NCI-H1930 (cell line): ENCODE results near the gene FBH1.
"Not testable (repeated sequence)": the region's sequence is repeated elsewhere in the genome, so short reads cannot be mapped to it uniquely, and the experiment has no call there.

Experiments used
- DNase-seq, 2 experiments: peaks; one replicate each; lab custom pipeline; 2025; lab: John Stamatoyannopoulos, UW

The FBH1 gene

DNA sequence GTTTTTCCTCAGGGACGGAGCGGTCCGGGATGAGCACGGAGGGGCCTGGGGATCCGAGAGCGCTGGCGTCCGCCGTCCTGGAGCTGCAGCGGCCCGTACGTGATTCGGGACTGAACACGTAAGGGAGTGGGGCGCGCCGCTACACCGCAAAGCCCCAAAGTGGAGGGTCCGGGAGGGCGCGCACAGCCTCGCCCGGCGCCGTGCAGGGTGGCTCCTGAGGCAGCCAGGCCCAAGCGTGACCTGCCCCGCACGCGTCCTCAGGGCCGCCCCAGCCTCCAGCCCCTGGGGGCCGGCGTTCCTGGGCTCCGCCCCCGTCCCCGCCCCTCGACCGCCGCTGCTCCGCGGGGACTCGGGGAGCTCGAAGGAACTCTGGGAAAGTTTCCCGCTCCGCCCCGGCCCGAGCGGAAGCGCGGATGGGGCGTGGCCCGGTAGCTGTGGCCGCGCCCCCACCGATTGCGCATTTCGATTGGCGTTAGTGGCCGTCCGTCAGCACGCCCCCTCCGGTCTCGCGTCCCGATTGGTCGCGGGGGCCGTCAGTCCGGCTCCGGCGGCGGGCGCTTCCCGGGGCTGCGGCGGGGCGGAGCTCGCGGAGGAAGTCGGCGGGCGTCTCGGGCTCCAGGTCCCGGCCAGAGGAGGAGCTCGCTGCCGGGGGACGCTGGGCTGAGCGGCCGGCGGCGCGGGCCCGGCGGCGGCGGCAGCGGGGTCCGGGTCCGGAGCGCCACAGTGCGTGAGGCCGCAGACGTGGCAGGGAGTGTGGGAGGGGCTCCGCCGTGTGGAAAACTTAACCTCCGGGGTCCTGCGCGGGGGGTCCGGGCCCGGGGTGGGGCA, at the start of gene FBH1, which contains the start of gene ANKRD16:
FBH1 (plus strand) TSS at position 620 of the 828 bp plus-strand sequence; CDS start at position 723, 103 bp downstream.
ANKRD16 (minus strand) TSS at position 270 of the 828 bp plus-strand sequence. CDS start 539 bp downstream, outside the sequence.
- DNase-seq: peak; percentile 52 to 86

DNA sequence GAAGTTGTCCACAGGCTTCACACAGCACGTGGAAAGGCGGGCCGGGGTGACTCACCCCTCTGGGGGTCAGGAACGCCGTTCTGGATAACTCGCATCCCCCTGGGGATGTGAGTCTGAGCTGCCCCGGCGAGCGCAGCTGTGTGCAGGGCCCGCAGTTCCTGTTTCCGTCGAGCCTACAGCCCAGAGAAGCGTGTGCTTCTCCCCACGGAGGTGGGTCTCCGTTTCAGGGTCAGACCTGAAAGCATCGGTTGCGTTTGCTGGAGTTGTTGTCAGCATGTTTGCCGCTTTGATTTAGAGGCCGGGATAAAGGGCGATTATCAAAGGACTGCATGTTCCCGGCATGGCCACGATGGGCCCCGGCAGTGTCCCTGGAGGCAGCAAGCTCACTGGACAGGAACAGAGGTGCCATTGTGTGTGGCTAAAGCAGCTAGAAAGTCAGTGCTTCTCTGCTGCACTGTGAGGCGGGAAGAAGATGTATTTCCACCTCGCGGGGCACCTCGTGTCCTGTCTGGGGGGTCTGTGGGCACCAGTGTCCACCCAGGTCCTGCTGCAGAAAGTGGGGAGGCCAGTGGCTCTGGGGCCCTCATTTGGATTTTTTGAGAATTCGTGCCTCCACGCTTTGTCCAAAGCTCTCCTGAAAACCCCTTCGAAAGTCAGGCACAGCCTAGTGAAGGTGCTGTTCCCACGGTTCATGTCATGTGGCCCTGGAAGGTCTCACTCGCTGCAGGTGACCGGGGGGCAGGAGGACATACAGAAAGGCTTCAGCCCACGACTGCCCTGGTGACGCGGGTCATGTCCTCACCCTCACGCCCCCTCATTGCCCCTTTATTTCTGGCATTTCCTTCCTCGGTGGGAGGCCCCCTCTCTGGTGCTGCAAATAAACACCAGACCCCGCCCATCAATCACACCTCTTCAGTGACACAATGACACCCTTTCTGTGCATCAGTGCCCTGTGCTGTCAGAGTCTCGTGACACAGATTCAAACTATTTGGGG, 49.4 kb upstream of the FBH1 start:
- DNase-seq: no peak

DNA sequence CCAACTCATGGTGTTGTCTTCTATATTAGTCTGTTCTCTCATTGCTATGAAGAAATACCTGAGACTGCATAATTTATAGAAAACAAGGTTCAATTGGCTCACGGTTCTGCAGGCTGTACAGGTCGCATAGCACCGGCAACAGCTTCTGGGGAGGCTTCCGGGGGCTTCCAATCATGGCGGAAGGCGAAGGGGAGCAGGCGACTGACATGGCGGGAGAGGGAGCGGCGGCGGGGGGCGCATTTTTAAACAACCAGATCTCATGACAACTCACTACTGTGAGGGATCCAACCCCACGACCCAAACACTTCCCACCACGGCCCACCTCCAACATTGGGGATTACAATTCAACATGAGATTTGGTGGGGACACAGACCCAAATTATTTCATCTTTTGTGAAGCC, 48.1 kb upstream of the FBH1 start:
- no peak for DNase-seq

DNA sequence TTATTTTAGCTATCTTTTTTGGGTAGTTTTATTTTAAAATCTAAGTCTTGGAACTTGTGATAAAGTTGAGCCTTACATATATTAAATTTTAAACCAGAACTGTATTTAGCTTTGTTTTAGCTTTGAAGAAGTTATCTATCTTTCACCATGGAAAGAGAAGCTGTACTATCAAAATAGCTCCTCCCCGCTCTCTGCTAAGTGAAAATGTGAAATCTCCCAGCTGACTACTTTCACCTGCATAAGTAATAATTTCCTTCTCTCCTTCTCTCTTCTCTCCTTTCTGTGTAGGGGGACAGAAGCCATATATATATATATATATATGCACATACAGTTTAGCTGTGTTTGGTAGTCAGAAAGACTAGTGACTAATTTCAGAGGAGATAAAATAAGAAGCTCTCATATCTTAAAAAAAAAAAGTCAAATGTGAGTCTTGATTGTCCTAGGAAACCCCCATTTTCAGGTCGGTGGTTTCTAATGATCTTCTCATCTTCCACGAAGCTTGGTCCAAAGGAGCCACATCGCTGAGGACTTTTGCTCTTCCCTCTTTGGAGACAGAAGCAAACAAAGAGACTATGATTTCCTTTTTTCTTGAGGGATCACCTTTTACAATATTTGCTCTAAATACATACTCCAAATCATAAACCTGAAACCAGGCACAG, 46.2 kb upstream of the FBH1 start:
- DNase-seq: no peak

DNA sequence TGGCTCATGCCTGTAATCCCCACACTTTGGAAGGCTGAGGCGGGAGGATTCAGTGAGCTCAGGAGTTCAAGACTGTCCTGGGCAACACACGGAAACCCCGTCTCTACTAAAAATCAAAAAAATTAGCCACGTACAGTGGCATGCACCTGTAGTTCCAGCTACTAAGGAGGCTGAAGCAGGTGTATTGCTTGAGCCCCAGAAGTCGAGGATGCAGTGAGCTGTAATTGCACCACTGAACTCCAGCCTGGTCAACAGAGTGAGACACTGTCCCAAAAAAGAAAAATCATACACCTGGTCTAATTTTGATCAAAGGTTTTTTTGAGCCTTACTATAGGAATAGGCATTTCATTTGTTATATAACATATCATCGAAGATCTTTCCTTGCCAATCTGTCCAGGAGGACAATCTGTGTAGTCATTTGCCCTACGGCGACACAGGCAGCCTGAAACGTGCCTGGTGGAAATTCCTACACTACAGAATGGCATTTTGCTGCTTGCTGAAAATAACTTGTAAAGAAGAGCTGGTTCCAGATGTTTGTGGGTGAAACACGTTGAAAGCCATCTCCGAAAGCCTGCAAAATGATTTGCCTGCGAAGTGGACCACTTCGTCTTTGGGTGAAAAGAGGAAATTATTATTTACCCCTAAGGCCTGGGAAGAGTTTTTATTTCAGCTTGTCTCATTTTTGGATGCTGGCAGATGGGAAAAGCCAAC, 45.5 kb upstream of the FBH1 start:
- DNase-seq: no peak

DNA sequence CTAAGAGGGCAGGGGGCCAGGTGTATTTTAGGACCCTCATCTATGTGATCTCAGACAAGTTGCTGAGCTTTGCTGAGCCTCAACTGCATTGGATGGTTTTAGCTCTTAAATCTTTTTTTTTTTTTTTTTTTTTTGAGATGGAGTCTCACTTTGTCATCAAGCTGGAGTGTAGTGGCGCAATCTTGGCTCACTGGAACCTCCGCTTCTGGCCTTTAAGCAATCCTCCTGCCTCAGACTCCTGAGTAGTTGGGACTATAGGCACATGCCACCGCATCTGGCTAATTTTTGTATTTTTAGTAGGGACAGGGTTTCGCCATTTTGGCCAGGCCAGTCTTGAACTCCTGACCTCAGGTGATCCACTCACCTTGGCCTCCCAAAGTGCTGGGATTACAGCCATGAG, 43.4 kb upstream of the FBH1 start:
- DNase-seq: not testable (repeated sequence)

DNA sequence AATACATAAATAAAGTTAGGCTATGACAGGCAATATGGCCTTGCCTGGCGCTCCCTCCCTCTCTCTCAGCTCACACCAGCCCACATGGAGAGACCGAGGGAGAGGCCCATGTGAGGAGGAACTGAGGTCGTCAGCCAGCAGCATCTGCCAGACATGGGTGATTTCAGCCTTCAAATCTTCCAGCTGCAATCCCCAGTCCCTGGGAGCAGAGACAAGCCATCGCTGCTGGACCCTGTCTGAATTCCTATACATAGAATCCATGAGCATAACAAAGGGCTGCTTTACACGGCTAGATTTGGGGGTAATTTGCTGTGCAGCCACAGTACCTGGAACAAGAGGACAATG, 35.9 kb upstream of the FBH1 start:
- no peak for DNase-seq

DNA sequence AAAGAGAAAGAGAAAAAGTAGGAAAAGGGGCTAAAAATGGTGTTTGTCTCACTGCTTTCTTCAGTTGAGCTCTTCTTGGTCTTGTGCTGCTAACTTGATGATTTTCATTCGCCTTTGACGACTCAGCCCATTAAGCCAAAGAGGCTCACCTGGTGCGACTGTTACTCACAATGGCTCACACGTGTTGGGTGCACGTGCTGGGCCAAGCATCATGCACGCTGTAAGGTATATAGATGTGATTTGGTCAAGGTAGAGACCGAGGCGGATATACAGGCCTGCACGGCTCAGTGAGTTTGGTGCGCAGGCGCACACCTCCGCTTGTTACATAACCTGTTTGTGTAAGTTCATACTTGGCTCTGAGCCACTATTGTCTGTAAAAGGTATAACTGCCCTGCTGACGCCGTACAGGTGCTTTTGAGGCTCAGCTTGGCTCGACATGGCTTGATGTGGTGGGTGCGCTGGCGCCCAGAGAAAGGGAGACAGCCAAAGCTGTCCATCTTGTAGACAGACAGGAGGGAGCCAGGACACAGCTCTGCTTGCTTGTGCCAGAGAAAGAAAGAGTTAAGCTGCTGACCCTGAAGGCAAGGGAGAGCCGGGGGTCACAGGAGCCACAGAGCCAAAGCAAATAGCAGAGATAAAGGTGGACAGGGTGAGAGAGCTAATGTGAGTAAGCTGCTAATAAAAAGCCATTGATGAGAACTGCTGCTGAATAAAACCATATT, 33.9 kb upstream of the FBH1 start:
- DNase-seq: no peak

DNA sequence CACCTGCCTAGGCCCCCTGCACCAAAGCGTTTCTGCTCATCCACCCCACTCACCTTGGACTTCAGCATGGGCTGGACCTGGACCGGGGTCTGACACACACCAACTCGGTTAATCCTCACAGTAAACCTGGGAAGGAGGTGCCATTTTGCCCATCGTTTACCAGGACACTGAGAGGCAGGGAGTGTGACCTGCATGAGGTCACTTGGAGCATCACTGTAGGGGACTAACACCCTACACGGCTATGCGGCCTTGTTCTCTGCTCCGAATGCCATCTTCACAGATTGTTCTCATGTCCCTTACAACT, 33.4 kb upstream of the FBH1 start:
- no peak for DNase-seq

DNA sequence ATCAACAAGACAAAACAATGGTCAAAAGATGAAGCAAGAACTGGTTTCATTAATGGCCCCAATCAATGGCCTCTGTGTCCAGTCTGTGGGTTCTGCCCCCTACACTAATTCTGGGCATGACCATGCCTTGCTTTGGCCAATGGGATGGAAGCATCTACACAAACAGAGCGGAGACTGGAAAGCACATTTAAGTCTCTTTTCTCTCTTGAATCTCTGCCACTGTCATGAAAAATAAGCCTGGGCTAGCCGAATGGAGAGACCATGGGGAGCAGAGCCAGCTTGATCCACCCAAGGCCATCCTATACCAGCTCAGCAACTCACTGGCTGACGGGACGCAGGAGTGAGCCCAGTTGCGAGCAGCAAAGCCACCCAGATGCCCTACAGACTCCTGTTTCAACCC, 31.2 kb upstream of the FBH1 start:
- no peak for DNase-seq

DNA sequence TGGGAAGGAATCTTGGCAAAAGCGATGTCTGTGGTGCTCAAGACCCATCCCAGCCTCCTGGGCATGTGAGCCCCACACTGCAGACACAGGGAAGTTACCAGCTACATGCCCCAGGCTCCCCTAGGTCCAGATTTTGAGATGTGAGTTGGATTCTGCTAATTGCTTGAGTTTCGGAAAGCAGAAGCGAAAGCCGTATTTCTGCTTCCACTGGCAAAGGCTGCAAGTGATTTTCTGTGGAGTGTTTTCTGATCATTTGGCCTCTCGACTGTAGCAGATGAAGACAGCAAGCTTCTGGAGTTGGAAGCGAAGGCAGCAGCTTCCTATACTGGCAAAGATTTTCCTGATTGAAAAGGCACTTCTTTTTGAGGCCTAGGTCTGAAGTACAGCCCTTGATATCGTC, 30.0 kb upstream of the FBH1 start:
- DNase-seq: no peak

DNA sequence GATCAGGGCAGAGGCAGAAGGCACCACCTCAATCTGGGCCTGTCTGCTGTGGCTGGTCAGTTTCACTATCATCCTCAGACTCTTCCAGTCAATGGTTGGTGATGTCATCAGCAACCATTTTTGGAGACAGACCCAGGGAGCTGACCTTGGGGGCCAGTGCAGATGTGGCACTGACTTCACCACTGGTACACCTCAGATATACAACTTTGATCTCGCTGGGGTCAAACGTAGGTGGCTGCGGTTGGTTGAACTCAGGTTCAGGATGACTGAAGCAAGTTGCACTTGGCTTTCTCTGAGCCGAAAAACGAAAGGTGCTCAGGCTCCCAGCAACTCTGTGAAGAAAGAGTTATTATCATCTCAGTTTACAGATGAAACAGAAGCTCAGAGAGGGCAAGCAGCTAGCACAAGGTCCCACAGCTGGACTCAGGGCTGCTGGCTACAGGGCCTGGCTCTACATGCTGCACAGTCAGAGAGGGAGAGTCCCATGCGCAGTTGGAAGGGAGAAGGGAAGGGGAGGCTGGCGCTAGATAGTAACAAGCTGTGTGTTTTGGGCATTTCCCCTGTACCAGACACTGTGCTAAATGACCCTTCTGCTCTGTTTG, 27.6 kb upstream of the FBH1 start:
- DNase-seq: no peak

DNA sequence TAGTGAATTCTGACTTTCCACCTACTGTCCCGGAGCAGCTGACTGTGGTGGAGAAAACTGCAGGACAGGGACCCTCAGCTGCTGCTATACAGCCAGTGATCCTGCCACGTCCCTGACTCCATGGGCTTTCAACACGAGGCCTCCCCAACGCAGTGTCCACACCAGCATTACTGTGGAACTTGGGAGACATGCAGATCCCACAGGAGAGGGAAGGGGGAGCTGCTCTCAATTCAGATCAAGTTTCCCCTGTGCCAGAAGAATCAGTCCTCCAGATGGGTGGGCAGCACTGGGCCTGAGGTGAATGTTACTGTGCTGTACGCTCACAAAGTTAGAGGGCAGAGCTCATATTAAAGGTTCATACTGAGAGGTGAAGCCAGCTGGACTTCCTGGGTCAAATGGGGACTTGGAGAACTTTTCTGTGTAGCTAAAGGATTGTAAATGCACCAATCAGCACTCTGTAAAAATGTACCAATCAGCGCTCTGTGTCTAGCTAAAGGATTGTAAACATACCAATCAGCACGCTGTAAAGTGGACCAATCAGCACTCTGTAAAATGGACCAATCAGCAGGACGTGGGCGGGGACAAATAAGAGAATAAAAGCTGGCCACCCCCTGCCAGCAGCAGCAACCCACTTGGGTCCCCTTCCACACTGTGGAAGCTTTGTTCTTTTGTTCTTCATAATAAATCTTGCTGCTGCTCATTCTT, 26.9 kb upstream of the FBH1 start:
- DNase-seq: not testable (repeated sequence)

DNA sequence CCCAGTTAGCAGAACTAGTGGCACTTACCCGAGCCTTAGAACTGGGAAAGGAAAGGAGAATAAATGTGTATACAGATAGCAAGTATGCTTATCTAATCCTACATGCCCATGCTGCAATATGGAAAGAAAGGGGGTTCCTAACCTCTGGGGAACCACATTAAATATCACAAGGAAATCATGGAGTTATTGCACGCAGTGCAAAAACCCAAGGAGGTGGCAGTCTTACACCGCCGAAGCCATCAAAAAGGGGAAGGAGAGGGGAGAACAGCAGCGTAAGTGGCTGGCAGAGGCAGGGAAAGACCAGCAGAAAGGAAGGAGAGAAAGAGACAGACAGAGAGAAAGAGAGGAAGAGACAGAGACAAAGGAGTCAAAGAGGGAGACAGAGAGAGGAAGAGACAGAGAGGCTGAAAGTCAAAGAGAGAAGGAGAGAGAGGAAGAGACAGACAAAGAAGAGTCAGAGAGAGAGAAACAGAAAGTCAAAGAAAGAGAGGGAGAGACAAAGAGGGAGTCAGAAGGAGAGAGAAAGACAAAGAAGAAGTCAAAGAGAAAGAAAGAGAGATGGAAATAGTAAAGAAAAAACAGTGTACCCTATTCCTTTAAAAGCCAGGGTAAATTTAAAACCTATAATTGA, 23.5 kb upstream of the FBH1 start:
- DNase-seq: not testable (repeated sequence)

DNA sequence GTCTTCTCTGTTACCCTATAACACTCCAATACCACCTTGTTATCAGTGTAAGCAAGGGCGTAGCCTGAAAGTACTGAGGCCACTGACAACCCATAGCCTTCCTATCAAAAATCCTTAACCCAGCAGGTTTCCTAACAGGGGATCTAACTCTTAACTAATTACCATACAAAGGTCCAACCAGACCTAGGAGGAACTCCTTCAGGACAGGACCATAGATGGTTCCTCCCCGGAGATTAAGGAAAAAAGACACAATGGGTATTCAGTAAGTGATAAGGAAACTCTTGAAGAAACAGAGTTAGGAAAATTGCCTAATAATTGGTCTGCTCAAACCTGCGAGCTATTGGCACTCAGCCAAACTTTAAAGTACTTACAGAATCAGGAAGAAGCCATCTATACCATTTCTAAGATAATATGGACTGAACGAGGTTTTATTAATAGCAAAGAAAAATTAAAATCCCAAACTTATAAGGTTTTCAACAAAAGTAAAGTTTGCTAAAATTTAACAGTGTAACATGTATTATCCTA, 22.9 kb upstream of the FBH1 start:
- not testable (repeated sequence) for DNase-seq

DNA sequence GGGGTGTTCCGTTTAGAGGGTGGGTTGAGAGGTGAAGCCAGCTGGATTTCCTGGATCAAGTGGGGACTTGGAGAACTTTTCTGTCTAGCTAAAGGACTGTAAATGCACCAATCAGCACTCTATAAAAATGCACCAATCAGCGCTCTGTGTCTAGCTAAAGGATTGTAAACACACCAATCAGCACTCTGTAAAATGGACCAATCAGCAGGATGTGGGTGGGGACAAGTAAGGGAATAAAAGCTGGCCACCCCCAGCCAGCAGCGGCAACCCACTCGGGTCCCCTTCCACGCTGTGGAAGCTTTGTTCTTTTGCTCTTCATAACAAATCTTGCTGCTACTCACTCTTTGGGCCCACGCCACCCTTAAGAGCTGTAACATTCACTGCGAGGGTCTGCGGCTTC, 21.7 kb upstream of the FBH1 start:
- DNase-seq: not testable (repeated sequence)

DNA sequence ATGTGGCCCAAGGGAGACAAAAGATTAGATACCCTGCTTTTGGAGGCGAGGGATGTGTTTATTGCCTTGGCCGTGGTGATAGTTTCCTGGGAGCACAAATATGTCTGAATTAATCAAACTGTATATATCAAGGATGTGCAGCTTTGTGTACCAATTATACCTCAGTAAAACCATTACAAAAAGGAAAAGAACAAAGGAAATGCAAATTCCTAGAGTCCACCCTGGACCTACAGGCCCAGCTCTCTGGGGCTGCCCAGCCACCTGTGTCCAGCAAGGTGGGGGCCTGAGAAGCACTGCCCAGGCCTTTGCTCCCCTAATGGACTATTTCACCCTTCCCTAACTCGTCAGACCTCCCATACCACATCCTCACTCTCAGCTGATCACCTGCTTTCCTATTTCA, 20.9 kb upstream of the FBH1 start:
- DNase-seq: no peak

DNA sequence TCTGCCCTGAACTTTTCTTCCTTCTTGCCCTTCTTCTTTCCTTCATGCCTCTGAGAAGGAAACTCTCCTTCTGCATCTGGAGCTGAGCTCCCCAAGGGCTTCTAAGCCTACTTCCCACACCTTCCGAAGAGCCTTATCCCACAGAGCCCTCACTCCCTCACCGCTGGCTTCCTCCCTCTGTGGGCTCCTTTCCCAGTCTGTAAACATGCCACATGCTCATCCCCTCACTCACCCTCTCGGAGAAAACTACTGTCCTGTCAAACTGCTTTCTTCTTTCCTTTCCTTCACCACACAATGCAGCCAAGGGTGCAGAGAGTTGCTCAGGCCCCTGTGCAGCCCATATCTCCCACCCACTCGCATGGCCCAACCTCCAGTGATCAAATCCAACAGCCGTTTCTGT, 18.4 kb upstream of the FBH1 start:
- DNase-seq: no peak

DNA sequence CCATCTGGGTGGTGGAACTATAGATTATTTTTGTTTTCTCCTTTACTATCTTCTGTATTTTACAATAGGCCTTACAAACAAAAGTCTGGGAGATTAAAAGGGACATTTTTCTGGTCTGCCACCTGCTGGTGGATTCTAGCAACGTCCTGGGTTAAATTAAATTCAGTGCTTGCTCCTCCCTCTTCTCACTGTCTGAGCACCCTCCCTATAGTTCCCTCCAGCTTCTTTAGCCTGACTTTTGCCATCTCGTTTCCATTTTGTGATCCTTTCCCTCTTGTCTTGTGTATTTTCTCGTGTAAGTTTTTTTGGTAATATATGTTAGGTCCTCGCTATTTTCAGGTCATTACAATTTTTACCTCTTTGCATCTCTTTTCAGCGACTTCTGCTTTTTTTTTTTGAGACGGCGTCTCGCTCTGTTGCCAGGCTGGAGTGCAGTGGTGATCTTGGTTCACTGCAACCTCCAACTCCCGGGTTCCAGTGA, 16.5 kb upstream of the FBH1 start:
- no peak for DNase-seq
